ENCODE data around the gene FADS3. TPM values are rescaled to one million over a fixed set of nuclear protein-coding genes. Genes with fewer than 3 reads are reported as not detected.

FADS3 gene
- total and polyA plus RNA-seq, 9 of the 15 experiments (the other 6 are each of a cell fraction or from before 2014, with no cell fraction given): 0.97 to 148 (median 92.7) TPM

- intact Hi-C loops (cut with micrococcal nuclease): no loop called here
- Histone ChIP-seq H3K27ac (ENCODE audit: extremely low read depth, low read depth, low read length) (no peak overlapping the region), H4K20me1 (replicated peaks; ENCODE audit: control insufficient read depth, insufficient read depth, low read length) (no peaks in the 10 kb centered on the region), H3K9ac (ENCODE audit: insufficient read depth in 1 of 2, low read depth in 2 of 2, low read length in 2 of 2) (peak overlapping the region in 1 of 2 experiments; percentile 40; a peak in 1 of 4 replicates), H3K79me2 (ENCODE audit: control insufficient read depth, insufficient read depth, low read length) (0 out of 3 replicates have a peak, but pooled peaks cover 3% of the 10 kb centered on the region), H3K4me3 (no peak overlapping the region), H3K4me2 (ENCODE audit: insufficient read depth, low read length) (no peak overlapping the region), H2AFZ (ENCODE audit: low read depth, low read length) (no peak overlapping the region), H3K4me1 (replicated peaks in 1 of 2; ENCODE audit: control insufficient read depth in 2 of 2, insufficient read depth in 2 of 2, low read length in 2 of 2) (peaks cover 31 to 76% of the 10 kb centered on the region in 2 experiments), H3K36me3 (ENCODE audit: control insufficient read depth, insufficient read depth, low read length) (peaks cover 13% of the 10 kb centered on the region; the same call in 2 of the 3 replicates), H3K27me3 (ENCODE audit: control insufficient read depth in 2 of 2, insufficient read depth in 2 of 2, low read length in 2 of 2) (no peaks in the 10 kb centered on the region), H3K9me1 (ENCODE audit: control insufficient read depth, insufficient read depth, low read length) (no peaks in the 10 kb centered on the region), H3K9me3 (replicated peaks; ENCODE audit: control insufficient read depth, insufficient read depth, low read depth, low read length) (no peaks in the 10 kb centered on the region)
- BruUV-seq (replicated peaks): no TSS peak
- ATAC-seq: no peak
- in situ Hi-C loops (cut with MboI): no loop called here
- CTCF ChIA-PET (ENCODE audit: low intra/inter-chr PET ratio): interaction anchor here (1.1 kb wide), 1 partner anchor 75 kb away, joined by 4 read pairs; no protein-coding TSS in a partner anchor
- FAIRE-seq: no peak
- DNase-seq (ENCODE audit: extremely low read depth in 1 of 4, low spot score in 3 of 4): no peak
- POLR2A ChIA-PET: interaction anchor here (1.6 kb wide), 2 partner anchors 91 to 94 kb away, joined by 8 read pairs; partner anchors contain the start of gene FTH1
- TF ChIP-seq, protein P1, sequence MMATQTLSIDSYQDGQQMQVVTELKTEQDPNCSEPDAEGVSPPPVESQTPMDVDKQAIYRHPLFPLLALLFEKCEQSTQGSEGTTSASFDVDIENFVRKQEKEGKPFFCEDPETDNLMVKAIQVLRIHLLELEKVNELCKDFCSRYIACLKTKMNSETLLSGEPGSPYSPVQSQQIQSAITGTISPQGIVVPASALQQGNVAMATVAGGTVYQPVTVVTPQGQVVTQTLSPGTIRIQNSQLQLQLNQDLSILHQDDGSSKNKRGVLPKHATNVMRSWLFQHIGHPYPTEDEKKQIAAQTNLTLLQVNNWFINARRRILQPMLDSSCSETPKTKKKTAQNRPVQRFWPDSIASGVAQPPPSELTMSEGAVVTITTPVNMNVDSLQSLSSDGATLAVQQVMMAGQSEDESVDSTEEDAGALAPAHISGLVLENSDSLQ (IDR thresholded peaks at IDR 0.05): no peak
- TF ChIP-seq RBM39 (optimal IDR thresholded peaks at IDR 0.05; ENCODE audit: low read depth, low read length): no peak
- TF ChIP-seq DPF2 (IDR thresholded peaks at IDR 0.05): no peak
- no peak for TF ChIP-seq SIX5 (IDR thresholded peaks at IDR 0.05; ENCODE audit: borderline replicate concordance in 1 of 2, insufficient read depth in 1 of 2, low read depth in 1 of 2, low read length in 2 of 2)
- TF ChIP-seq ZNF507 (tag; conservative IDR thresholded peaks at IDR 0.05): no peak
- TF ChIP-seq ZNF354B (CRISPR knock-in tag; IDR thresholded peaks at IDR 0.05): no peak
- TF ChIP-seq, protein P2, sequence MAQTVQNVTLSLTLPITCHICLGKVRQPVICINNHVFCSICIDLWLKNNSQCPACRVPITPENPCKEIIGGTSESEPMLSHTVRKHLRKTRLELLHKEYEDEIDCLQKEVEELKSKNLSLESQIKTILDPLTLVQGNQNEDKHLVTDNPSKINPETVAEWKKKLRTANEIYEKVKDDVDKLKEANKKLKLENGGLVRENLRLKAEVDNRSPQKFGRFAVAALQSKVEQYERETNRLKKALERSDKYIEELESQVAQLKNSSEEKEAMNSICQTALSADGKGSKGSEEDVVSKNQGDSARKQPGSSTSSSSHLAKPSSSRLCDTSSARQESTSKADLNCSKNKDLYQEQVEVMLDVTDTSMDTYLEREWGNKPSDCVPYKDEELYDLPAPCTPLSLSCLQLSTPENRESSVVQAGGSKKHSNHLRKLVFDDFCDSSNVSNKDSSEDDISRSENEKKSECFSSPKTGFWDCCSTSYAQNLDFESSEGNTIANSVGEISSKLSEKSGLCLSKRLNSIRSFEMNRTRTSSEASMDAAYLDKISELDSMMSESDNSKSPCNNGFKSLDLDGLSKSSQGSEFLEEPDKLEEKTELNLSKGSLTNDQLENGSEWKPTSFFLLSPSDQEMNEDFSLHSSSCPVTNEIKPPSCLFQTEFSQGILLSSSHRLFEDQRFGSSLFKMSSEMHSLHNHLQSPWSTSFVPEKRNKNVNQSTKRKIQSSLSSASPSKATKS (CRISPR knock-in tag; IDR thresholded peaks at IDR 0.05): no peak
- no peak for TF ChIP-seq GTF2E2 (tag; IDR thresholded peaks at IDR 0.05)
- no peak for TF ChIP-seq CREB1 (IDR thresholded peaks at IDR 0.05)
- TF ChIP-seq CREB1 (CRISPR knock-in tag; IDR thresholded peaks at IDR 0.05): no peak
- WGBS (ENCODE audit: insufficient coverage, low coverage, missing lambda C conversion rate): 83% methylated on average over 17 of the region's 20 CpGs
Measured at GRCh38 chr11:61872935-61873565, 18.3 kb downstream of the FADS3 start.

Data from K562 (cell line).